H9 (cell line): ENCODE data around the gene PLXNB3. TPM values are rescaled to one million over a fixed set of nuclear protein-coding genes. Genes with fewer than 3 reads are reported as not detected.

ENCODE experiments used
- DNase-seq: peaks from one replicate; pipeline ENCODE4 v3.0.0-alpha.2; 2017
- H2AFZ ChIP-seq: one replicate; pipeline ENCODE4 v1.6.1; 2013; ENCODE audit warnings: mild to moderate bottlenecking, low read length, control low read depth, moderate library complexity
- H2AK5ac ChIP-seq: 2 replicates; pipeline ENCODE4 v1.6.1; 2013; ENCODE audit warnings: low read length, control low read depth, mixed read lengths; ENCODE audit not compliant: insufficient read length
- H2BK120ac ChIP-seq: one replicate; pipeline ENCODE4 v1.6.1; 2013; ENCODE audit warnings: low read depth, mild to moderate bottlenecking, low read length, control low read depth, inconsistent platforms; ENCODE audit not compliant: poor library complexity, severe bottlenecking
- H2BK12ac ChIP-seq: 2 replicates; pipeline ENCODE4 v1.6.1; 2013; ENCODE audit warnings: low read length, control low read depth, mixed read lengths, low read depth; ENCODE audit not compliant: insufficient read length
- H2BK15ac ChIP-seq: 2 replicates; pipeline ENCODE4 v1.6.1; 2013; ENCODE audit warnings: low read depth, low read length, control low read depth
- H2BK20ac ChIP-seq: one replicate; pipeline ENCODE4 v1.6.1; 2013; ENCODE audit warnings: low read depth, mild to moderate bottlenecking, low read length, control low read depth, inconsistent platforms; ENCODE audit not compliant: poor library complexity, severe bottlenecking
- H2BK5ac ChIP-seq: 2 replicates; pipeline ENCODE4 v1.6.1; 2013; ENCODE audit warnings: low read length, control low read depth, mixed read lengths; ENCODE audit not compliant: insufficient read length
- H3K14ac ChIP-seq: 2 replicates; pipeline ENCODE4 v1.6.1; 2013; ENCODE audit warnings: low read length, control low read depth; ENCODE audit not compliant: insufficient read depth
- H3K18ac ChIP-seq: 2 replicates; pipeline ENCODE4 v1.6.1; 2013; ENCODE audit warnings: low read depth, mild to moderate bottlenecking, mixed read lengths, low read length, control low read depth; ENCODE audit not compliant: insufficient read length
- H3K23ac ChIP-seq: 2 replicates; pipeline ENCODE4 v1.6.1; 2013; ENCODE audit warnings: low read length, control low read depth, mixed read lengths, low read depth; ENCODE audit not compliant: insufficient read length
- H3K23me2 ChIP-seq: 2 replicates; pipeline ENCODE4 v1.6.1; 2013; ENCODE audit warnings: low read depth, mild to moderate bottlenecking, mixed read lengths, low read length, control low read depth; ENCODE audit not compliant: insufficient read length, poor library complexity, severe bottlenecking
- H3K27ac ChIP-seq: 2 replicates; pipeline ENCODE4 v1.5.1; 2013; ENCODE audit warnings: low read length, control low read depth, mixed read lengths, low read depth; ENCODE audit not compliant: insufficient read length
- H3K27me3 ChIP-seq: 2 replicates; pipeline ENCODE4 v1.6.1; 2013; ENCODE audit warnings: low read length, control low read depth, inconsistent platforms; ENCODE audit not compliant: insufficient read depth
- H3K4ac ChIP-seq: 2 replicates; pipeline ENCODE4 v1.6.1; 2013; ENCODE audit warnings: low read depth, mild to moderate bottlenecking, control low read depth, inconsistent platforms, low read length, moderate library complexity
- H3K4me1 ChIP-seq: 2 replicates; pipeline ENCODE4 v1.6.1; 2013; ENCODE audit warnings: low read length, control low read depth, inconsistent platforms; ENCODE audit not compliant: insufficient read depth
- H3K4me2 ChIP-seq: 2 replicates; pipeline ENCODE4 v1.6.1; 2013; ENCODE audit warnings: low read length, control low read depth, mixed read lengths; ENCODE audit not compliant: insufficient read length, insufficient read depth
- H3K56ac ChIP-seq: 2 replicates; pipeline ENCODE4 v1.6.1; 2013; ENCODE audit warnings: low read depth, mild to moderate bottlenecking, mixed read lengths, low read length, control low read depth; ENCODE audit not compliant: insufficient read length
- H3K79me1 ChIP-seq: 2 replicates; pipeline ENCODE4 v1.6.1; 2013; ENCODE audit warnings: low read depth, mild to moderate bottlenecking, moderate library complexity, low read length, control low read depth, inconsistent platforms; ENCODE audit not compliant: insufficient read depth, poor library complexity, severe bottlenecking
- H3K79me2 ChIP-seq: 2 replicates; pipeline ENCODE4 v1.6.1; 2013; ENCODE audit warnings: low read length, control low read depth, inconsistent platforms; ENCODE audit not compliant: insufficient read depth
- H3K9ac ChIP-seq: 2 replicates; pipeline ENCODE4 v1.6.1; 2013; ENCODE audit warnings: low read length, control low read depth, mixed read lengths; ENCODE audit not compliant: insufficient read length; ENCODE audit errors: extremely low read depth
- H3K9me3 ChIP-seq: one replicate; pipeline ENCODE4 v1.6.1; 2013; ENCODE audit warnings: low read depth, low read length, inconsistent platforms; ENCODE audit not compliant: control insufficient read depth
- H3T11ph ChIP-seq: one replicate; pipeline ENCODE4 v1.6.1; 2013; ENCODE audit warnings: mild to moderate bottlenecking, low read length, control low read depth, inconsistent platforms
- H4K20me1 ChIP-seq: one replicate; pipeline ENCODE4 v1.6.1; 2013; ENCODE audit not compliant: control insufficient read depth, insufficient read length, insufficient read depth
- H4K5ac ChIP-seq: 2 replicates; pipeline ENCODE4 v1.6.1; 2013; ENCODE audit warnings: low read depth, mild to moderate bottlenecking, mixed read lengths, low read length, control low read depth; ENCODE audit not compliant: insufficient read length
- H4K8ac ChIP-seq: replicated peaks from 2 replicates; pipeline ENCODE4 v1.6.1; 2013; ENCODE audit warnings: low read length, control low read depth, mixed read lengths, low read depth; ENCODE audit not compliant: insufficient read length
- H4K91ac ChIP-seq: 2 replicates; pipeline ENCODE4 v1.6.1; 2013; ENCODE audit warnings: low read depth, mild to moderate bottlenecking, moderate library complexity, mixed read lengths, low read length, control low read depth; ENCODE audit not compliant: insufficient read length
- H3K27ac Mint-ChIP-seq, 3 experiments: 2 replicates in 2 of 3; 3 replicates in 1 of 3; pipeline ENCODE4 v1.8.0; 2020 to 2021; ENCODE audit warnings: mixed read lengths in 3 of 3, mild to moderate bottlenecking in 1 of 3, moderate library complexity in 1 of 3
- H3K27me3 Mint-ChIP-seq: 2 replicates; pipeline ENCODE4 v1.8.0; 2021; ENCODE audit warnings: low read depth, mild to moderate bottlenecking, moderate library complexity, mixed read lengths
- H3K36me3 Mint-ChIP-seq, 3 experiments: 2 replicates in 2 of 3; 3 replicates in 1 of 3; pipeline ENCODE4 v1.8.0; 2020 to 2021; ENCODE audit warnings: low read depth in 3 of 3, mixed read lengths in 3 of 3; ENCODE audit not compliant: insufficient read depth in 1 of 3
- H3K4me1 Mint-ChIP-seq, 2 experiments: 2 replicates each; pipeline ENCODE4 v1.8.0; 2020; ENCODE audit warnings: mixed read lengths in 2 of 2
- H3K4me3 Mint-ChIP-seq, 2 experiments: 2 replicates in 1 of 2; 3 replicates in 1 of 2; pipeline ENCODE4 v1.8.0; 2020 to 2021; ENCODE audit warnings: mild to moderate bottlenecking in 2 of 2, mixed read lengths in 2 of 2, moderate library complexity in 1 of 2
- H3K9me3 Mint-ChIP-seq, 2 experiments: 2 replicates in 1 of 2; 3 replicates in 1 of 2; pipeline ENCODE4 v1.8.0; 2020; ENCODE audit warnings: mild to moderate bottlenecking in 2 of 2, mixed read lengths in 2 of 2, moderate library complexity in 1 of 2
- WGBS: extraction: QIAGEN DNeasy Blood & Tissue Kit; methylation state at CpG from one replicate; pipeline ENCODE4 v1.1.7; 2013; ENCODE audit warnings: missing lambda C conversion rate, low lambda C conversion rate, mixed read lengths; ENCODE audit not compliant: insufficient read length; ENCODE audit errors: extremely low coverage; 5-methylcytosine and 5-hydroxymethylcytosine counted together
- total RNA-seq: library from RNA; stranded (reverse); gene quantifications from 2 replicates; pipeline ENCODE4 v1.2.1, GENCODE V29; 2021
- TF ChIP-seq, protein P1 (sequence below): fragments of 200-600 bp; sonication (generic); conservative IDR thresholded peaks from 3 replicates; pipeline ENCODE4 v1.8.0; 2021; ENCODE audit warnings: antibody characterized with exemption, mild to moderate bottlenecking

PLXNB3 gene
- total RNA-seq, 1 experiment from 2014 or later, result 1.9 TPM

GRCh38 chrX:153722704-153723350 lies 41.2 kb upstream of the PLXNB3 start:
- TF ChIP-seq, protein P1, sequence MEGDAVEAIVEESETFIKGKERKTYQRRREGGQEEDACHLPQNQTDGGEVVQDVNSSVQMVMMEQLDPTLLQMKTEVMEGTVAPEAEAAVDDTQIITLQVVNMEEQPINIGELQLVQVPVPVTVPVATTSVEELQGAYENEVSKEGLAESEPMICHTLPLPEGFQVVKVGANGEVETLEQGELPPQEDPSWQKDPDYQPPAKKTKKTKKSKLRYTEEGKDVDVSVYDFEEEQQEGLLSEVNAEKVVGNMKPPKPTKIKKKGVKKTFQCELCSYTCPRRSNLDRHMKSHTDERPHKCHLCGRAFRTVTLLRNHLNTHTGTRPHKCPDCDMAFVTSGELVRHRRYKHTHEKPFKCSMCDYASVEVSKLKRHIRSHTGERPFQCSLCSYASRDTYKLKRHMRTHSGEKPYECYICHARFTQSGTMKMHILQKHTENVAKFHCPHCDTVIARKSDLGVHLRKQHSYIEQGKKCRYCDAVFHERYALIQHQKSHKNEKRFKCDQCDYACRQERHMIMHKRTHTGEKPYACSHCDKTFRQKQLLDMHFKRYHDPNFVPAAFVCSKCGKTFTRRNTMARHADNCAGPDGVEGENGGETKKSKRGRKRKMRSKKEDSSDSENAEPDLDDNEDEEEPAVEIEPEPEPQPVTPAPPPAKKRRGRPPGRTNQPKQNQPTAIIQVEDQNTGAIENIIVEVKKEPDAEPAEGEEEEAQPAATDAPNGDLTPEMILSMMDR, result no peak
- H3K27me3 ChIP-seq, result no peaks in the 10 kb centered on the region
- no peak overlapping the region for H2BK120ac ChIP-seq
- H3K56ac ChIP-seq, result no peak overlapping the region
- Mint-ChIP-seq H3K4me1 (peaks cover 9 to 18% of the 10 kb centered on the region in 2 experiments), H3K27ac (no peak overlapping the region), H3K27me3 (no peaks in the 10 kb centered on the region), H3K4me3 (peak overlapping the region; percentile 80 to 86), H3K36me3 (peaks cover 20 to 46% (median 40%) of the 10 kb centered on the region in 3 experiments), H3K9me3 (peaks cover 56 to 61% of the 10 kb centered on the region in 2 experiments)
- H3K79me1 ChIP-seq, result no peaks in the 10 kb centered on the region
- H3K4me2 ChIP-seq, result peak overlapping the region; percentile 61
- no peak overlapping the region for H3K27ac ChIP-seq
- no peak overlapping the region for H3K9ac ChIP-seq
- no peak overlapping the region for H2AK5ac ChIP-seq
- H3K4ac ChIP-seq, result no peak overlapping the region
- no peak overlapping the region for H2BK5ac ChIP-seq
- peaks cover 10% of the 10 kb centered on the region; the same call in 1 of the 2 replicates for H3K79me2 ChIP-seq
- no peak overlapping the region for H4K5ac ChIP-seq
- H2BK20ac ChIP-seq, result no peak overlapping the region
- no peak overlapping the region for H3T11ph ChIP-seq
- H3K9me3 ChIP-seq, result peaks cover 37% of the 10 kb centered on the region
- H2BK12ac ChIP-seq, result no peak overlapping the region
- no peak for DNase-seq
- no peak overlapping the region for H3K23ac ChIP-seq
- WGBS, result no CpG with 5 or more reads among the region's 12 CpGs
- H4K20me1 ChIP-seq, result no peaks in the 10 kb centered on the region
- H2AFZ ChIP-seq, result no peak overlapping the region
- H3K23me2 ChIP-seq, result peaks cover 4% of the 10 kb centered on the region
- no peak overlapping the region for H3K14ac ChIP-seq
- no peaks in the 10 kb centered on the region for H3K4me1 ChIP-seq
- H3K18ac ChIP-seq, result no peak overlapping the region
- H2BK15ac ChIP-seq, result no peak overlapping the region
- H4K8ac ChIP-seq, result no peak overlapping the region
- H4K91ac ChIP-seq, result no peak overlapping the region
